ENCODE results near the gene GAA. TPM values are rescaled to one million over a fixed set of nuclear protein-coding genes. Genes with fewer than 3 reads are reported as not detected.

Gene GAA
- total and polyA plus RNA-seq, 2 of the 13 experiments (the other 11 are each of a cell fraction or from before 2014, with no cell fraction given) = 21.6 to 36.4 TPM

DNA sequence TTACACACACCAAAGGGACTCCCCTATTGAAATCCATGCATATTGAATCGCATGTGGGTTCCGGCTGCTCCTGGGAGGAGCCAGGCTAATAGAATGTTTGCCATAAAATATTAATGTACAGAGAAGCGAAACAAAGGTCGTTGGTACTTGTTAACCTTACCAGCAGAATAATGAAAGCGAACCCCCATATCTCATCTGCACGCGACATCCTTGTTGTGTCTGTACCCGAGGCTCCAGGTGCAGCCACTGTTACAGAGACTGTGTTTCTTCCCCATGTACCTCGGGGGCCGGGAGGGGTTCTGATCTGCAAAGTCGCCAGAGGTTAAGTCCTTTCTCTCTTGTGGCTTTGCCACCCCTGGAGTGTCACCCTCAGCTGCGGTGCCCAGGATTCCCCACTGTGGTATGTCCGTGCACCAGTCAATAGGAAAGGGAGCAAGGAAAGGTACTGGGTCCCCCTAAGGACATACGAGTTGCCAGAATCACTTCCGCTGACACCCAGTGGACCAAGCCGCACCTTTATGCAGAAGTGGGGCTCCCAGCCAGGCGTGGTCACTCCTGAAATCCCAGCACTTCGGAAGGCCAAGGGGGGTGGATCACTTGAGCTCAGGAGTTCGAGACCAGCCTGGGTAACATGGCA lies 2.2 kb downstream of the GAA start:
- intact Hi-C loops (cut with micrococcal nuclease; ENCODE audit: unreplicated experiment) (no loop called here), in situ Hi-C loops (cut with HindIII; ENCODE audit: extremely low pct_ligation_motif_present, low pct_unique_long_range_greater_than_20kb) (no loop called here)
- Histone ChIP-seq H3K27ac (ENCODE audit: extremely low read length, insufficient read depth, low read length) (no peak overlapping the region), H3K4me1 (ENCODE audit: insufficient read depth, low read length) (peaks cover 36% of the 10 kb centered on the region), H3K9ac (ENCODE audit: insufficient read depth, low read depth, low read length) (no peak overlapping the region), H3K9me3 (ENCODE audit: low read length) (no peaks in the 10 kb centered on the region), H3K79me2 (ENCODE audit: insufficient read depth, low read length) (peaks cover 9% of the 10 kb centered on the region), H2AFZ (ENCODE audit: low read length) (no peak overlapping the region), H3K4me3 (replicated peaks in 1 of 3; ENCODE audit: insufficient read depth in 1 of 3, low read depth in 2 of 3, low read length in 3 of 3) (no peak overlapping the region), H3K27me3 (ENCODE audit: control insufficient read depth in 1 of 2, insufficient read depth in 2 of 2, low read length in 2 of 2) (peaks cover 0 to 11% of the 10 kb centered on the region in 2 experiments; a peak in 1 of 5 replicates), H3K36me3 (replicated peaks in 1 of 2; ENCODE audit: control insufficient read depth in 1 of 2, insufficient read depth in 2 of 2, low read length in 2 of 2) (no peaks in the 10 kb centered on the region; a peak in 1 of 5 replicates), H4K20me1 (ENCODE audit: insufficient read depth, low read length) (no peaks in the 10 kb centered on the region), H3K4me2 (ENCODE audit: low read depth, low read length) (peak overlapping the region; percentile 89; the same call in 1 of the 2 replicates)
- FAIRE-seq (no peak), ATAC-seq (no peak), DNase-seq (ENCODE audit: low spot score) (no peak)
- BruUV-seq (replicated peaks) = no TSS peak
- ChIA-PET CTCF (ENCODE audit: low intra/inter-chr PET ratio, low total read pairs) (no interaction called here), POLR2A (no interaction called here)
- TF ChIP-seq ZNF605 (CRISPR knock-in tag; IDR thresholded peaks at IDR 0.05) = no peak
- no peak for TF ChIP-seq ZNF563 (CRISPR knock-in tag; IDR thresholded peaks at IDR 0.05)
- 92% methylated on average over 19 of the region's 19 CpGs for WGBS (ENCODE audit: low lambda C conversion rate)

DNA sequence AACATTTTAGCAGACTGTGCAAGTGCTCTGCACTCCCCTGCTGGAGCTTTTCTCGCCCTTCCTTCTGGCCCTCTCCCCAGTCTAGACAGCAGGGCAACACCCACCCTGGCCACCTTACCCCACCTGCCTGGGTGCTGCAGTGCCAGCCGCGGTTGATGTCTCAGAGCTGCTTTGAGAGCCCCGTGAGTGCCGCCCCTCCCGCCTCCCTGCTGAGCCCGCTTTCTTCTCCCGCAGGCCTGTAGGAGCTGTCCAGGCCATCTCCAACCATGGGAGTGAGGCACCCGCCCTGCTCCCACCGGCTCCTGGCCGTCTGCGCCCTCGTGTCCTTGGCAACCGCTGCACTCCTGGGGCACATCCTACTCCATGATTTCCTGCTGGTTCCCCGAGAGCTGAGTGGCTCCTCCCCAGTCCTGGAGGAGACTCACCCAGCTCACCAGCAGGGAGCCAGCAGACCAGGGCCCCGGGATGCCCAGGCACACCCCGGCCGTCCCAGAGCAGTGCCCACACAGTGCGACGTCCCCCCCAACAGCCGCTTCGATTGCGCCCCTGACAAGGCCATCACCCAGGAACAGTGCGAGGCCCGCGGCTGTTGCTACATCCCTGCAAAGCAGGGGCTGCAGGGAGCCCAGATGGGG lies 3.1 kb downstream of the GAA start:
- TF ChIP-seq ZNF234 (CRISPR knock-in tag; conservative IDR thresholded peaks at IDR 0.05) (no peak), TBL1XR1 (IDR thresholded peaks at IDR 0.05; ENCODE audit: borderline replicate concordance, low read length, partially characterized antibody) (no peak), HCFC1 (IDR thresholded peaks at IDR 0.05; ENCODE audit: low read depth, low read length) (no peak), ZNF235 (CRISPR knock-in tag; IDR thresholded peaks at IDR 0.05; ENCODE audit: borderline replicate concordance) (no peak), AGO1 (IDR thresholded peaks at IDR 0.05; ENCODE audit: low read depth, low read length, poor library complexity, severe bottlenecking) (peak; percentile 22), SRF (IDR thresholded peaks at IDR 0.05; ENCODE audit: low read depth, low read length) (no peak), MED1 (CRISPR knock-in tag; IDR thresholded peaks at IDR 0.05) (no peak), ZNF337 (CRISPR knock-in tag; IDR thresholded peaks at IDR 0.05; ENCODE audit: borderline replicate concordance, low read depth) (no peak), ZNF768 (CRISPR knock-in tag; IDR thresholded peaks at IDR 0.05) (no peak), IKZF4 (CRISPR knock-in tag; IDR thresholded peaks at IDR 0.05; ENCODE audit: borderline replicate concordance, low read depth, not compliant biosample characterization) (no peak), AGO2 (optimal IDR thresholded peaks at IDR 0.05; ENCODE audit: low read depth, low read length) (peak; percentile 80), HIVEP1 (CRISPR knock-in tag; IDR thresholded peaks at IDR 0.05) (no peak)
- TF ChIP-seq, protein P1, sequence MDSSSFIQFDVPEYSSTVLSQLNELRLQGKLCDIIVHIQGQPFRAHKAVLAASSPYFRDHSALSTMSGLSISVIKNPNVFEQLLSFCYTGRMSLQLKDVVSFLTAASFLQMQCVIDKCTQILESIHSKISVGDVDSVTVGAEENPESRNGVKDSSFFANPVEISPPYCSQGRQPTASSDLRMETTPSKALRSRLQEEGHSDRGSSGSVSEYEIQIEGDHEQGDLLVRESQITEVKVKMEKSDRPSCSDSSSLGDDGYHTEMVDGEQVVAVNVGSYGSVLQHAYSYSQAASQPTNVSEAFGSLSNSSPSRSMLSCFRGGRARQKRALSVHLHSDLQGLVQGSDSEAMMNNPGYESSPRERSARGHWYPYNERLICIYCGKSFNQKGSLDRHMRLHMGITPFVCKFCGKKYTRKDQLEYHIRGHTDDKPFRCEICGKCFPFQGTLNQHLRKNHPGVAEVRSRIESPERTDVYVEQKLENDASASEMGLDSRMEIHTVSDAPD (CRISPR knock-in tag; IDR thresholded peaks at IDR 0.05) = no peak
- ATAC-seq (no peak), FAIRE-seq (no peak), DNase-seq (ENCODE audit: low spot score) (no peak)
- H3K27ac ChIP-seq (ENCODE audit: extremely low read length, insufficient read depth, low read length) = no peak overlapping the region
- no peaks in the 10 kb centered on the region for H3K9me3 ChIP-seq (ENCODE audit: low read length)
- POLR2A ChIA-PET = no interaction called here
- H2AFZ ChIP-seq (ENCODE audit: low read length) = no peak overlapping the region
- intact Hi-C loops (cut with micrococcal nuclease; ENCODE audit: unreplicated experiment) (no loop called here), in situ Hi-C loops (cut with HindIII; ENCODE audit: extremely low pct_ligation_motif_present, low pct_unique_long_range_greater_than_20kb) (no loop called here)
- CTCF ChIA-PET (ENCODE audit: low intra/inter-chr PET ratio, low total read pairs) = no interaction called here
- BruUV-seq (replicated peaks) = no TSS peak
- H3K9ac ChIP-seq (ENCODE audit: insufficient read depth, low read depth, low read length) = no peak overlapping the region
- 93% methylated on average over 23 of the region's 26 CpGs for WGBS (ENCODE audit: low lambda C conversion rate)
- peaks cover 0 to 9% of the 10 kb centered on the region in 2 experiments; a peak in 1 of 5 replicates for H3K27me3 ChIP-seq (ENCODE audit: control insufficient read depth in 1 of 2, insufficient read depth in 2 of 2, low read length in 2 of 2)
- no peak overlapping the region for H3K4me2 ChIP-seq (ENCODE audit: low read depth, low read length)
- no peaks in the 10 kb centered on the region; a peak in 1 of 5 replicates for H3K36me3 ChIP-seq (replicated peaks in 1 of 2; ENCODE audit: control insufficient read depth in 1 of 2, insufficient read depth in 2 of 2, low read length in 2 of 2)
- no peak overlapping the region for H3K4me3 ChIP-seq (replicated peaks in 1 of 3; ENCODE audit: insufficient read depth in 1 of 3, low read depth in 2 of 3, low read length in 3 of 3)
- H3K4me1 ChIP-seq (ENCODE audit: insufficient read depth, low read length) = peaks cover 34% of the 10 kb centered on the region
- no peaks in the 10 kb centered on the region for H4K20me1 ChIP-seq (ENCODE audit: insufficient read depth, low read length)
- peaks cover 9% of the 10 kb centered on the region for H3K79me2 ChIP-seq (ENCODE audit: insufficient read depth, low read length)

All from HepG2 (cell line).